ENCODE data around the gene SOX5. TPM values are rescaled to one million over a fixed set of nuclear protein-coding genes. Genes with fewer than 3 reads are reported as not detected.
A peak's percentile ranks its signal among the peaks of the same experiment; 100 is the strongest.

The SOX5 gene
- polyA plus RNA-seq, 1 of the 3 experiments (the other 2 are of a cell fraction): 0.21 TPM

- Histone ChIP-seq H3K4me1 (ENCODE audit: control insufficient read depth in 1 of 2, insufficient read depth in 2 of 2, low read depth in 1 of 2, low read length in 1 of 2) (no peaks in the 10 kb centered on the region; a peak in 1 of 4 replicates), H4K20me1 (ENCODE audit: insufficient read depth) (no peaks in the 10 kb centered on the region), H3K36me3 (replicated peaks in 1 of 2; ENCODE audit: control insufficient read depth in 1 of 2, insufficient read depth in 2 of 2, low read length in 1 of 2) (no peaks in the 10 kb centered on the region), H3K9me2 (no peaks in the 10 kb centered on the region), H3K9ac (no peak overlapping the region), H3K27ac (ENCODE audit: low read depth in 2 of 2, low read length in 1 of 2) (no peak overlapping the region), H2AFZ (ENCODE audit: low read depth) (no peak overlapping the region), H3K4me2 (no peak overlapping the region), H3K9me3 (no peaks in the 10 kb centered on the region), H3K4me3 (ENCODE audit: low read depth in 2 of 2, low read length in 1 of 2) (no peak overlapping the region), H3K27me3 (ENCODE audit: insufficient read depth) (no peaks in the 10 kb centered on the region), H3K79me2 (ENCODE audit: insufficient read depth) (no peaks in the 10 kb centered on the region), H3F3A (replicated peaks; ENCODE audit: insufficient read depth) (no peaks in the 10 kb centered on the region)
- WGBS (ENCODE audit: low lambda C conversion rate): 5% methylated on average over 1 of the region's 1 CpG
- CTCF ChIA-PET: no interaction called here
- peak; percentile 12 for DNase-seq
- TF ChIP-seq CTCF (IDR thresholded peaks at IDR 0.05): no peak
- no peak for TF ChIP-seq USF1 (IDR thresholded peaks at IDR 0.05; ENCODE audit: borderline replicate concordance, low read depth)
- TF ChIP-seq EP300 (IDR thresholded peaks at IDR 0.05; ENCODE audit: borderline replicate concordance in 1 of 2, low read depth in 1 of 2, low read length in 1 of 2): peak in 1 of 2 experiments; percentile 45; a peak in 1 of 4 replicates
- TF ChIP-seq GABPA (IDR thresholded peaks at IDR 0.05; ENCODE audit: low read depth): no peak
- no peak for TF ChIP-seq RFX5 (IDR thresholded peaks at IDR 0.05; ENCODE audit: low read length)
- TF ChIP-seq FOXM1 (IDR thresholded peaks at IDR 0.05; ENCODE audit: low read depth): no peak
- TF ChIP-seq RAD21 (IDR thresholded peaks at IDR 0.05; ENCODE audit: low read length): no peak
- peak; percentile 63 for TF ChIP-seq GATA2 (CRISPR knock-in tag; IDR thresholded peaks at IDR 0.05)
- TF ChIP-seq JUND (IDR thresholded peaks at IDR 0.05): no peak
- TF ChIP-seq CHD2 (IDR thresholded peaks at IDR 0.05; ENCODE audit: low read length, partially characterized antibody): no peak
- POLR2A ChIA-PET: no interaction called here
Measured at GRCh38 chr12:23655884-23656283, 293.6 kb downstream of the SOX5 start.

GRCh38 chr12:23655112-23655511, 294.4 kb downstream of the SOX5 start:
- Histone ChIP-seq H3K9ac (no peak overlapping the region), H2AFZ (ENCODE audit: low read depth) (no peak overlapping the region), H3K36me3 (replicated peaks in 1 of 2; ENCODE audit: control insufficient read depth in 1 of 2, insufficient read depth in 2 of 2, low read length in 1 of 2) (no peaks in the 10 kb centered on the region), H3K27me3 (ENCODE audit: insufficient read depth) (no peaks in the 10 kb centered on the region), H3F3A (replicated peaks; ENCODE audit: insufficient read depth) (no peaks in the 10 kb centered on the region), H3K9me2 (no peaks in the 10 kb centered on the region), H3K4me1 (ENCODE audit: control insufficient read depth in 1 of 2, insufficient read depth in 2 of 2, low read depth in 1 of 2, low read length in 1 of 2) (no peaks in the 10 kb centered on the region; a peak in 1 of 4 replicates), H3K9me3 (no peaks in the 10 kb centered on the region), H3K27ac (ENCODE audit: low read depth in 2 of 2, low read length in 1 of 2) (no peak overlapping the region), H3K4me2 (no peak overlapping the region), H3K79me2 (ENCODE audit: insufficient read depth) (no peaks in the 10 kb centered on the region), H3K4me3 (ENCODE audit: low read depth in 2 of 2, low read length in 1 of 2) (no peak overlapping the region), H4K20me1 (ENCODE audit: insufficient read depth) (no peaks in the 10 kb centered on the region)
- ChIA-PET POLR2A (no interaction called here), CTCF (no interaction called here)
- TF ChIP-seq FOXM1 (IDR thresholded peaks at IDR 0.05; ENCODE audit: low read depth) (no peak), NRF1 (IDR thresholded peaks at IDR 0.05; ENCODE audit: low read depth, low read length) (no peak), CTCF (IDR thresholded peaks at IDR 0.05) (no peak), ELF1 (IDR thresholded peaks at IDR 0.05) (no peak), REST (IDR thresholded peaks at IDR 0.05; ENCODE audit: low read depth, low read length) (no peak), EP300 (IDR thresholded peaks at IDR 0.05; ENCODE audit: borderline replicate concordance in 1 of 2, low read depth in 1 of 2, low read length in 1 of 2) (no peak), PBX3 (IDR thresholded peaks at IDR 0.05) (no peak), SMC3 (IDR thresholded peaks at IDR 0.05; ENCODE audit: low read depth, low read length) (no peak), RAD21 (IDR thresholded peaks at IDR 0.05; ENCODE audit: low read length) (no peak), TAF1 (IDR thresholded peaks at IDR 0.05; ENCODE audit: borderline replicate concordance, low read depth, low read length) (no peak), FOXJ3 (CRISPR knock-in tag; IDR thresholded peaks at IDR 0.05) (no peak)
- DNase-seq: no peak
- 54% methylated on average over 4 of the region's 4 CpGs for WGBS (ENCODE audit: low lambda C conversion rate)

Data from SK-N-SH (cell line).